Pancreas (tissue), 10 donors: ENCODE results near the gene IL36B. TPM values are rescaled to one million over a fixed set of nuclear protein-coding genes. Genes with fewer than 3 reads are reported as not detected.

Experiments used
- ATAC-seq, 4 donors: fragments of 200-7000 bp; cut with Tn5 transposase; one replicate each; pipeline versions ENCODE4 v1.8.0 to v1.9.1; 2020; ENCODE audit warnings: mild to moderate bottlenecking in 4 of 4, moderate library complexity in 4 of 4
- DNase-seq, 6 donors: peaks; one replicate each; pipeline ENCODE4 v3.0.0-alpha.2; 2020
- FAIRE-seq: peaks from 2 replicates; lab custom pipeline; 2012; peaks lifted over from hg19 to GRCh38; lab: Jason Lieb, UNC
- H3K27ac ChIP-seq, 4 donors: fragments of 200-600 bp; sonication (generic); 1 replicate in 3 of 4; 2 replicates in 1 of 4; pipeline versions ENCODE4 v1.5.0 to v1.8.0; 2020
- H3K27me3 ChIP-seq, 4 donors: fragments of 200-600 bp; one replicate each; pipeline ENCODE4 v1.8.0; 2021
- H3K36me3 ChIP-seq, 3 donors: fragments of 200-600 bp; sonication (generic) in 1 of 3; one replicate each; pipeline versions ENCODE4 v1.5.0 to v1.8.0; 2020 to 2021
- H3K4me1 ChIP-seq, 3 donors: fragments of 200-600 bp; one replicate each; pipeline ENCODE4 v1.8.0; 2021
- H3K4me3 ChIP-seq, 4 donors: fragments of 200-600 bp; sonication (generic) in 2 of 4; one replicate each; pipeline versions ENCODE4 v1.5.0 to v1.8.0; 2020 to 2021
- H3K9me3 ChIP-seq, 4 donors: fragments of 200-600 bp; one replicate each; pipeline ENCODE4 v1.8.0; 2021
- CTCF ChIP-seq, 4 donors: fragments of 200-600 bp; sonication (generic) in 3 of 4; IDR thresholded peaks; one replicate each; pipeline versions ENCODE4 v1.5.0 to v1.8.0; 2021; ENCODE audit warnings: antibody characterized with exemption in 4 of 4
- WGBS, 2 donors: extraction: QIAGEN DNeasy Blood & Tissue Kit; methylation state at CpG; one replicate each; pipeline ENCODE4 v1.1.7; 2013; 5-methylcytosine and 5-hydroxymethylcytosine counted together
- intact Hi-C, 3 donors: fragments of 100-400 bp; cut with DNase I; formaldehyde crosslinking; loops; one replicate each; pipeline versions ENCODE4 v1.11.1 to v1.14.2; 2022
- polyA plus RNA-seq, 2 donors: library from polyadenylated mRNA; stranded (reverse); fragments of 200-250 nt; gene quantifications; one replicate each; pipeline ENCODE4 v1.2.3, GENCODE V29; 2013
- total RNA-seq, 6 donors: library from RNA; stranded (reverse); fragmentation: NEBNext Ultra II Directional in 4 of 6; extraction: Animal tissue kit (Norgen Biotek cat#: 25700) in 4 of 6; gene quantifications; one replicate each; pipeline versions ENCODE4 v1.2.1 to v1.2.4, GENCODE V29; 2021 to 2023
- donor health status: healthy with polysubstance abuse.
- donor health status: DM: no; HTN: no; CAD: no; lungs with moderate emphysema.
- donor health status: DM: no; HTN: no; CAD: no.
- donor health status: control.
- donor health status: control.
- donor health status: Bipolar disorder and iron deficiency.
- donor health status: DM: yes; HTN: yes; CAD: no.
- donor health status: DM: no; HTN: no; CAD: no.
- donor health status: DM: no; HTN: no; CAD: no.
- donor health status: DM: yes; HTN: yes; CAD: no.

IL36B gene
- total and polyA plus RNA-seq, 8 donors: not detected

- ATAC-seq (peak; percentile 9 to 77 (median 52)), FAIRE-seq (no peak), DNase-seq (peak in 2 of 6 donors; percentile 20 to 33)
- no peak for TF ChIP-seq CTCF (IDR thresholded peaks at IDR 0.05)
- H3K9me3 ChIP-seq: no peaks in the 10 kb centered on the region
- WGBS, 2 donors: 23 to 26% methylated on average over 3 of the region's 3 CpGs
- no peak overlapping the region for H3K4me3 ChIP-seq
- no peaks in the 10 kb centered on the region for H3K27me3 ChIP-seq
- no peak overlapping the region for H3K27ac ChIP-seq
- intact Hi-C loops: no loop called here
- H3K4me1 ChIP-seq: no peaks in the 10 kb centered on the region
- H3K36me3 ChIP-seq: no peaks in the 10 kb centered on the region
Observed at GRCh38 chr2:113076954-113077669, 24.4 kb upstream of the IL36B start.

GRCh38 chr2:113075600-113075999 lies 22.9 kb upstream of the IL36B start:
- Histone ChIP-seq H3K27me3 (no peaks in the 10 kb centered on the region), H3K4me1 (no peaks in the 10 kb centered on the region), H3K36me3 (no peaks in the 10 kb centered on the region), H3K9me3 (no peaks in the 10 kb centered on the region), H3K4me3 (no peak overlapping the region), H3K27ac (no peak overlapping the region)
- ATAC-seq (no peak), FAIRE-seq (no peak), DNase-seq (no peak)
- no peak for TF ChIP-seq CTCF (IDR thresholded peaks at IDR 0.05)
- 83 to 95% methylated on average over 3 of the region's 3 CpGs for WGBS, 2 donors
- intact Hi-C loops: no loop called here

- 80 to 91% methylated on average over 5 of the region's 5 CpGs for WGBS, 2 donors
- H3K27me3 ChIP-seq: no peaks in the 10 kb centered on the region
- FAIRE-seq (no peak), DNase-seq (no peak), ATAC-seq (no peak)
- H3K9me3 ChIP-seq: no peaks in the 10 kb centered on the region
- TF ChIP-seq CTCF (IDR thresholded peaks at IDR 0.05): no peak
- no peak overlapping the region for H3K4me3 ChIP-seq
- H3K36me3 ChIP-seq: no peaks in the 10 kb centered on the region
- H3K27ac ChIP-seq: no peak overlapping the region
- intact Hi-C loops: no loop called here
- no peaks in the 10 kb centered on the region for H3K4me1 ChIP-seq
Observed at GRCh38 chr2:113075030-113075429, 22.4 kb upstream of the IL36B start.

GRCh38 chr2:113073325-113073834 lies 20.7 kb upstream of the IL36B start:
- Histone ChIP-seq H3K36me3 (no peaks in the 10 kb centered on the region), H3K4me3 (no peak overlapping the region), H3K9me3 (no peaks in the 10 kb centered on the region), H3K27ac (no peak overlapping the region), H3K4me1 (no peaks in the 10 kb centered on the region), H3K27me3 (no peaks in the 10 kb centered on the region)
- DNase-seq: no peak
- FAIRE-seq: no peak
- no peak for TF ChIP-seq CTCF (IDR thresholded peaks at IDR 0.05)
- intact Hi-C loops: no loop called here
- 35 to 56% methylated on average over 3 of the region's 3 CpGs for WGBS, 2 donors
- peak in 2 of 4 donors; percentile 11 to 23 for ATAC-seq

- H3K4me3 ChIP-seq: no peak overlapping the region
- 58 to 71% methylated on average over 4 of the region's 4 CpGs for WGBS, 2 donors
- H3K4me1 ChIP-seq: no peaks in the 10 kb centered on the region
- H3K27me3 ChIP-seq: no peaks in the 10 kb centered on the region
- FAIRE-seq: no peak
- H3K27ac ChIP-seq: no peak overlapping the region
- no peak for TF ChIP-seq CTCF (IDR thresholded peaks at IDR 0.05)
- no peak for DNase-seq
- intact Hi-C loops: no loop called here
- ATAC-seq: no peak
- H3K36me3 ChIP-seq: no peaks in the 10 kb centered on the region
- no peaks in the 10 kb centered on the region for H3K9me3 ChIP-seq
Observed at GRCh38 chr2:113072584-113072983, 19.9 kb upstream of the IL36B start.
